ENCODE results near the gene WASF3.

WASF3 gene

GRCh38 chr13:26587251-26587650 lies 29.8 kb downstream of the WASF3 start:
- no peak for DNase-seq (ENCODE audit: low read depth in 2 of 2)

GRCh38 chr13:26589226-26589625 lies 31.7 kb downstream of the WASF3 start:
- no peak for DNase-seq (ENCODE audit: low read depth in 2 of 2)

- DNase-seq (ENCODE audit: low read depth in 2 of 2) = no peak
These were observed 32.3 kb downstream of the WASF3 start for GRCh38 chr13:26589754-26590153.

GRCh38 chr13:26590379-26590778 lies 32.9 kb downstream of the WASF3 start:
- no peak for DNase-seq (ENCODE audit: low read depth in 2 of 2)

- DNase-seq (ENCODE audit: low read depth in 2 of 2) = no peak
These were observed 33.5 kb downstream of the WASF3 start for GRCh38 chr13:26590951-26591350.

- DNase-seq (ENCODE audit: low read depth in 2 of 2) = no peak
These were observed 34.2 kb downstream of the WASF3 start for GRCh38 chr13:26591672-26592071.

- no peak for DNase-seq (ENCODE audit: low read depth in 2 of 2)
These were observed 36.2 kb downstream of the WASF3 start for GRCh38 chr13:26593661-26594060.

GRCh38 chr13:26594363-26594762 lies 36.9 kb downstream of the WASF3 start:
- DNase-seq (ENCODE audit: low read depth in 2 of 2) = no peak

- no peak for DNase-seq (ENCODE audit: low read depth in 2 of 2)
These were observed 39.0 kb downstream of the WASF3 start for GRCh38 chr13:26596458-26596857.

- no peak for DNase-seq (ENCODE audit: low read depth in 2 of 2)
These were observed 41.9 kb downstream of the WASF3 start for GRCh38 chr13:26599403-26599802.

GRCh38 chr13:26599860-26600259 lies 42.4 kb downstream of the WASF3 start:
- no peak for DNase-seq (ENCODE audit: low read depth in 2 of 2)

- no peak for DNase-seq (ENCODE audit: low read depth in 2 of 2)
These were observed 42.9 kb downstream of the WASF3 start for GRCh38 chr13:26600343-26600742.

GRCh38 chr13:26601669-26602068 lies 44.2 kb downstream of the WASF3 start:
- no peak for DNase-seq (ENCODE audit: low read depth in 2 of 2)

GRCh38 chr13:26602783-26603182 lies 45.3 kb downstream of the WASF3 start:
- DNase-seq (ENCODE audit: low read depth in 2 of 2) = no peak

GRCh38 chr13:26604784-26605545 lies 47.5 kb downstream of the WASF3 start:
- no peak for DNase-seq (ENCODE audit: low read depth in 2 of 2)

GRCh38 chr13:26605845-26606244 lies 48.4 kb downstream of the WASF3 start:
- no peak for DNase-seq (ENCODE audit: low read depth in 2 of 2)

- DNase-seq (ENCODE audit: low read depth in 2 of 2) = no peak
These were observed 49.1 kb downstream of the WASF3 start for GRCh38 chr13:26606631-26607030.

- no peak for DNase-seq (ENCODE audit: low read depth in 2 of 2)
These were observed 57.2 kb downstream of the WASF3 start for GRCh38 chr13:26614721-26615120.

- DNase-seq (ENCODE audit: low read depth in 2 of 2) = no peak
These were observed 58.6 kb downstream of the WASF3 start for GRCh38 chr13:26616126-26616525.

- no peak for DNase-seq (ENCODE audit: low read depth in 2 of 2)
These were observed 61.2 kb downstream of the WASF3 start for GRCh38 chr13:26618726-26619125.

GRCh38 chr13:26619358-26619757 lies 61.9 kb downstream of the WASF3 start:
- DNase-seq (ENCODE audit: low read depth in 2 of 2) = no peak

- no peak for DNase-seq (ENCODE audit: low read depth in 2 of 2)
These were observed 64.4 kb downstream of the WASF3 start for GRCh38 chr13:26621731-26622401.

GRCh38 chr13:26623125-26623524 lies 65.6 kb downstream of the WASF3 start:
- DNase-seq (ENCODE audit: low read depth in 2 of 2) = no peak
